Measurements from ENCODE around the gene TMEM219.
"Not testable (repeated sequence)": the region's sequence is repeated elsewhere in the genome, so short reads cannot be mapped to it uniquely, and the experiment has no call there.

The TMEM219 gene

GRCh38 chr16:30016555-30017276 lies 54.8 kb downstream of the TMEM219 start:
- no peak for DNase-seq

- no peak for DNase-seq
Observed at GRCh38 chr16:30017277-30017656, 55.4 kb downstream of the TMEM219 start.

- DNase-seq, result not testable (repeated sequence)
Observed at GRCh38 chr16:30017937-30018336, 56.1 kb downstream of the TMEM219 start.

- DNase-seq, result no peak
Observed at GRCh38 chr16:30018731-30019158, 56.9 kb downstream of the TMEM219 start.

Data from hematopoietic multipotent progenitor cell treated with erythropoietin and hydrocortisone succinate and interleukin-3 and kit ligand, for 4 days (in vitro differentiated cells).